Heart left ventricle (tissue), 13 donors: Measurements from ENCODE around the gene H2AZ2.

Experiments used
- POLR2A ChIP-seq, 2 donors: fragments of 450-650 bp; IDR thresholded peaks; one replicate each; pipeline ENCODE4 v1.6.1; 2017; ENCODE audit warnings: antibody characterized with exemption in 2 of 2, mild to moderate bottlenecking in 2 of 2, moderate library complexity in 2 of 2
- TF ChIP-seq, protein P1 (sequence below), 12 donors: fragments of 200-600 bp; sonication (generic) in 4 of 12; IDR thresholded peaks; one replicate each; pipeline versions ENCODE4 v1.5.0 to v1.8.0; 2018 to 2022; ENCODE audit warnings: antibody characterized with exemption in 12 of 12, mild to moderate bottlenecking in 5 of 12
- donor health status: ischemic (EF 13 %, LVEDD 7.1; RV severe dilation, severe dysfunction).
- donor health status: DM: no; HTN: yes; CAD: no.
- donor health status: DM: no; HTN: no; CAD: no.
- donor health status: ischemic (EF 25% LVEDD 6.9; RV normal size, moderate dysfunction).
- donor health status: ischemic (EF 25% LVEDD 5.7; RV mildly dilated, moderate dysfunction).
- donor health status: ischemic (EF 35%, LVEDD 5.7; RV mildly dilated, moderate dysfunction).
- donor health status: nonischemic (EF 11% LVEDD 7.7; RV severe dilation, severe dysfunction).
- donor health status: DM: yes; HTN: yes; CAD: no.
- donor health status: PGD.
- donor health status: ischemic (EF 29% LVEDD 5.4; RV normal size, mild dysfunction).
- donor health status: nonischemic (EF 23%, LVEDD 6.1; RV moderate dilation, normal function).

DNA sequence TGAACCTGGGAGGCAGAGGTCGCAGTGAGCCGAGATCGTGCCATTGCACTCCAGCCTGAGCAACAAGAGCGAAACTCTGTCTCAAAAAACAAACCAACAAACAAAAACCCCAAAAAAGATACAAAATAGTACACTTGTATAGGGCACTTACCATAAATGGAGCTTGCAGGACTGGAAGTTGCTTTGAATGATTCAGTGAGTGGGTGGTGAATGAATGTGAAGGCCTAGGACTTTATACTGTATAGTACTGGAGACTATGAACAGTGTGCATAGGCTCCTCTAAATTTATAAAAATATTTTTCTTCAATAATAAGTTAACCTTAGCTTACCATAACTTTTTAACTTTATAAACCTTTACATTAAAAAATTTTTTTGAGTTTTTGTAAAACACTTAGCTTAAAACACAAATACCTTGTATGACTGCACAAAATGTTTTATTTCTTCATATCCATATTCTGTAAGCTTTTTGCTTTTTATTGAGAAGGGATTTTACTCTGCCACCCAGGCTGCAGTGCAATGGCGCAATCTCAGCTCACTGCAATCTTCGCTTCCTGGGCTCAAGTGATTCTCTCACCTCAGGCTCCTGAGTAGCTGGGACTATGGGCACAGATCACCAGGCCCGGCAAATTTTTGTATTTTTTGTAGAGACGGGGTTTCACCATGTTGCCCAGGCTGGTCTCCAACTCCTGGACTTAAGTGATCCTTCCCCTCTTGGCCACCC is 6.9 kb upstream of the H2AZ2 start:
- TF ChIP-seq, protein P1, sequence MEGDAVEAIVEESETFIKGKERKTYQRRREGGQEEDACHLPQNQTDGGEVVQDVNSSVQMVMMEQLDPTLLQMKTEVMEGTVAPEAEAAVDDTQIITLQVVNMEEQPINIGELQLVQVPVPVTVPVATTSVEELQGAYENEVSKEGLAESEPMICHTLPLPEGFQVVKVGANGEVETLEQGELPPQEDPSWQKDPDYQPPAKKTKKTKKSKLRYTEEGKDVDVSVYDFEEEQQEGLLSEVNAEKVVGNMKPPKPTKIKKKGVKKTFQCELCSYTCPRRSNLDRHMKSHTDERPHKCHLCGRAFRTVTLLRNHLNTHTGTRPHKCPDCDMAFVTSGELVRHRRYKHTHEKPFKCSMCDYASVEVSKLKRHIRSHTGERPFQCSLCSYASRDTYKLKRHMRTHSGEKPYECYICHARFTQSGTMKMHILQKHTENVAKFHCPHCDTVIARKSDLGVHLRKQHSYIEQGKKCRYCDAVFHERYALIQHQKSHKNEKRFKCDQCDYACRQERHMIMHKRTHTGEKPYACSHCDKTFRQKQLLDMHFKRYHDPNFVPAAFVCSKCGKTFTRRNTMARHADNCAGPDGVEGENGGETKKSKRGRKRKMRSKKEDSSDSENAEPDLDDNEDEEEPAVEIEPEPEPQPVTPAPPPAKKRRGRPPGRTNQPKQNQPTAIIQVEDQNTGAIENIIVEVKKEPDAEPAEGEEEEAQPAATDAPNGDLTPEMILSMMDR (IDR thresholded peaks at IDR 0.05): no peak
- no peak for TF ChIP-seq POLR2A (IDR thresholded peaks at IDR 0.05)
